GM21390 (cell line): ENCODE results near the gene MRFAP1L1.

Experiments used
- ATAC-seq: cut with Tn5 transposase; IDR thresholded peaks from one replicate; pipeline ENCODE4 v1.9.1; 2021; ENCODE audit not compliant: unreplicated experiment

MRFAP1L1 gene

GRCh38 chr4:6716958-6717655 is 7.4 kb upstream of the MRFAP1L1 start:
- ATAC-seq: no peak

- ATAC-seq: peak; percentile 74
These were observed 6.6 kb upstream of the MRFAP1L1 start, which contains the start of gene BLOC1S4 for GRCh38 chr4:6716018-6716911. Gene BLOC1S4 (plus strand): TSS chr4:6716174. CDS start chr4:6716210, 36 bp downstream.

GRCh38 chr4:6715704-6716017 is 6.0 kb upstream of the MRFAP1L1 start:
- ATAC-seq: no peak

- no peak for ATAC-seq
These were observed 5.3 kb upstream of the MRFAP1L1 start for GRCh38 chr4:6714954-6715353.

- no peak for ATAC-seq
These were observed 1.3 kb upstream of the MRFAP1L1 start for GRCh38 chr4:6710996-6711395.

- no peak for ATAC-seq
These were observed 617 bp upstream of the MRFAP1L1 start for GRCh38 chr4:6710282-6710681.

- no peak for ATAC-seq
These were observed 3.5 kb downstream of the MRFAP1L1 start for GRCh38 chr4:6706173-6706572.

- ATAC-seq: no peak
These were observed 4.0 kb downstream of the MRFAP1L1 start for GRCh38 chr4:6705646-6706045.

GRCh38 chr4:6703786-6704185 is 5.9 kb downstream of the MRFAP1L1 start:
- no peak for ATAC-seq

GRCh38 chr4:6702761-6703160 is 6.9 kb downstream of the MRFAP1L1 start:
- ATAC-seq: no peak

- no peak for ATAC-seq
These were observed 8.3 kb downstream of the MRFAP1L1 start for GRCh38 chr4:6701371-6701770.

GRCh38 chr4:6699903-6700302 is 9.8 kb downstream of the MRFAP1L1 start:
- no peak for ATAC-seq

- ATAC-seq: no peak
These were observed 10.3 kb downstream of the MRFAP1L1 start for GRCh38 chr4:6699388-6699787.

GRCh38 chr4:6697131-6697530 is 12.5 kb downstream of the MRFAP1L1 start:
- no peak for ATAC-seq

- ATAC-seq: no peak
These were observed 13.1 kb downstream of the MRFAP1L1 start for GRCh38 chr4:6696611-6697010.

- ATAC-seq: no peak
These were observed 13.7 kb downstream of the MRFAP1L1 start for GRCh38 chr4:6695660-6696610.

- no peak for ATAC-seq
These were observed 15.3 kb downstream of the MRFAP1L1 start for GRCh38 chr4:6694177-6694901.

- no peak for ATAC-seq
These were observed 16.2 kb downstream of the MRFAP1L1 start, which contains the start of gene S100P for GRCh38 chr4:6693231-6694176. Gene S100P (plus strand): TSS chr4:6693878. CDS start chr4:6693933, 55 bp downstream.

GRCh38 chr4:6692806-6693205 is 16.9 kb downstream of the MRFAP1L1 start:
- ATAC-seq: no peak
